ENCODE results near the gene GNAL. TPM values are rescaled to one million over a fixed set of nuclear protein-coding genes. Genes with fewer than 3 reads are reported as not detected.
"Not testable (repeated sequence)": the region's sequence is repeated elsewhere in the genome, so short reads cannot be mapped to it uniquely, and the experiment has no call there.

GNAL gene
- total RNA-seq (2021): 23.8 and 24.0 TPM in 2 replicates
- long read RNA-seq, transcript GNAL-203 (12 exons, 2,255 nt): major isoform, 25 of 63 reads
- long read RNA-seq, partial matches to known transcripts: 15 of 63 reads
- long read RNA-seq, other reads (novel, unspliced or antisense): 19 of 63 reads

- no peaks in the 10 kb centered on the region for H3K4me1 ChIP-seq (ENCODE audit: insufficient read depth, low read length)
- no peak within 1 kb of the TSS for H3K27ac ChIP-seq (ENCODE audit: insufficient read length, low read depth, low read length)
- peaks cover 3% of the 10 kb centered on the region for H3K23me2 ChIP-seq (ENCODE audit: insufficient read length, low read depth, low read length, poor library complexity, severe bottlenecking)
- H3K14ac ChIP-seq (ENCODE audit: insufficient read depth, low read length): peak within 1 kb of the TSS; percentile 76; the same call in 1 of the 2 replicates
- H3K56ac ChIP-seq (ENCODE audit: insufficient read length, low read depth, low read length): no peak within 1 kb of the TSS
- no peaks in the 10 kb centered on the region; the same call in 1 of the 2 replicates for H3K27me3 ChIP-seq (ENCODE audit: insufficient read depth, low read length)
- no peak within 1 kb of the TSS for H2AK5ac ChIP-seq (ENCODE audit: insufficient read length, low read length)
- H3K4me2 ChIP-seq (ENCODE audit: insufficient read depth, insufficient read length, low read length): peak within 1 kb of the TSS; percentile 82
- peak within 1 kb of the TSS in 1 of 3 experiments; percentile 46; a peak in 1 of 7 replicates for H3K27ac Mint-ChIP-seq
- H3K4me1 Mint-ChIP-seq: peaks cover 5 to 7% of the 10 kb centered on the region in 2 experiments; a peak in 3 of 4 replicates
- whole genome bisulfite sequencing (ENCODE audit: extremely low coverage, insufficient read length, low lambda C conversion rate): no CpG with 5 or more reads among the region's 77 CpGs
- H2BK120ac ChIP-seq (ENCODE audit: low read depth, low read length, poor library complexity, severe bottlenecking): no peak within 1 kb of the TSS
- no peaks in the 10 kb centered on the region for H3K9me3 Mint-ChIP-seq
- H3K79me2 ChIP-seq (ENCODE audit: insufficient read depth, low read length): no peaks in the 10 kb centered on the region
- no peak within 1 kb of the TSS for H3T11ph ChIP-seq (ENCODE audit: low read length)
- H4K20me1 ChIP-seq (ENCODE audit: control insufficient read depth, insufficient read depth, insufficient read length): no peaks in the 10 kb centered on the region
- H3K27me3 Mint-ChIP-seq (ENCODE audit: low read depth): peaks cover 25% of the 10 kb centered on the region
- peak within 1 kb of the TSS; percentile 66 for H3K18ac ChIP-seq (ENCODE audit: insufficient read length, low read depth, low read length)
- peak; percentile 88 for DNase-seq
- no peak within 1 kb of the TSS for H3K4ac ChIP-seq (ENCODE audit: low read depth, low read length)
- no peaks in the 10 kb centered on the region for H3K79me1 ChIP-seq (ENCODE audit: insufficient read depth, low read depth, low read length, poor library complexity, severe bottlenecking)
- H2BK20ac ChIP-seq (ENCODE audit: low read depth, low read length, poor library complexity, severe bottlenecking): no peak within 1 kb of the TSS
- H4K8ac ChIP-seq (replicated peaks; ENCODE audit: insufficient read length, low read depth, low read length): no peak within 1 kb of the TSS
- no peaks in the 10 kb centered on the region for H3K36me3 Mint-ChIP-seq (ENCODE audit: insufficient read depth in 1 of 3, low read depth in 3 of 3)
- H2AFZ ChIP-seq (ENCODE audit: low read length): peak within 1 kb of the TSS; percentile 32
- H3K4me3 Mint-ChIP-seq: peak within 1 kb of the TSS; percentile 76 to 92
- H3K23ac ChIP-seq (ENCODE audit: insufficient read length, low read depth, low read length): no peak within 1 kb of the TSS
- TF ChIP-seq, protein P1, sequence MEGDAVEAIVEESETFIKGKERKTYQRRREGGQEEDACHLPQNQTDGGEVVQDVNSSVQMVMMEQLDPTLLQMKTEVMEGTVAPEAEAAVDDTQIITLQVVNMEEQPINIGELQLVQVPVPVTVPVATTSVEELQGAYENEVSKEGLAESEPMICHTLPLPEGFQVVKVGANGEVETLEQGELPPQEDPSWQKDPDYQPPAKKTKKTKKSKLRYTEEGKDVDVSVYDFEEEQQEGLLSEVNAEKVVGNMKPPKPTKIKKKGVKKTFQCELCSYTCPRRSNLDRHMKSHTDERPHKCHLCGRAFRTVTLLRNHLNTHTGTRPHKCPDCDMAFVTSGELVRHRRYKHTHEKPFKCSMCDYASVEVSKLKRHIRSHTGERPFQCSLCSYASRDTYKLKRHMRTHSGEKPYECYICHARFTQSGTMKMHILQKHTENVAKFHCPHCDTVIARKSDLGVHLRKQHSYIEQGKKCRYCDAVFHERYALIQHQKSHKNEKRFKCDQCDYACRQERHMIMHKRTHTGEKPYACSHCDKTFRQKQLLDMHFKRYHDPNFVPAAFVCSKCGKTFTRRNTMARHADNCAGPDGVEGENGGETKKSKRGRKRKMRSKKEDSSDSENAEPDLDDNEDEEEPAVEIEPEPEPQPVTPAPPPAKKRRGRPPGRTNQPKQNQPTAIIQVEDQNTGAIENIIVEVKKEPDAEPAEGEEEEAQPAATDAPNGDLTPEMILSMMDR (conservative IDR thresholded peaks at IDR 0.05): no peak
- H4K5ac ChIP-seq (ENCODE audit: insufficient read length, low read depth, low read length): no peak within 1 kb of the TSS
- no peak within 1 kb of the TSS for H2BK12ac ChIP-seq (ENCODE audit: insufficient read length, low read depth, low read length)
- no peak within 1 kb of the TSS for H2BK5ac ChIP-seq (ENCODE audit: insufficient read length, low read length)
- no peaks in the 10 kb centered on the region for H3K9me3 ChIP-seq (ENCODE audit: control insufficient read depth, low read depth, low read length)
- no peak within 1 kb of the TSS for H2BK15ac ChIP-seq (ENCODE audit: low read depth, low read length)
- H3K9ac ChIP-seq (ENCODE audit: extremely low read depth, insufficient read length, low read length): no peak within 1 kb of the TSS
- no peak within 1 kb of the TSS for H4K91ac ChIP-seq (ENCODE audit: insufficient read length, low read depth, low read length)
Measured at GRCh38 chr18:11688972-11689668, at the start of gene GNAL. GNAL (plus strand) TSS chr18:11689264; CDS start chr18:11689564, 300 bp downstream.

- H4K91ac ChIP-seq (ENCODE audit: insufficient read length, low read depth, low read length); H3K4me2 ChIP-seq (ENCODE audit: insufficient read depth, insufficient read length, low read length); H2BK120ac ChIP-seq (ENCODE audit: low read depth, low read length, poor library complexity, severe bottlenecking); H3K27me3 ChIP-seq (ENCODE audit: insufficient read depth, low read length); H3K27ac ChIP-seq (ENCODE audit: insufficient read length, low read depth, low read length); H3K9me3 ChIP-seq (ENCODE audit: control insufficient read depth, low read depth, low read length); H3K4me1 ChIP-seq (ENCODE audit: insufficient read depth, low read length); H2BK15ac ChIP-seq (ENCODE audit: low read depth, low read length); H3K27ac Mint-ChIP-seq; H3K56ac ChIP-seq (ENCODE audit: insufficient read length, low read depth, low read length); H2BK12ac ChIP-seq (ENCODE audit: insufficient read length, low read depth, low read length); H3K4me1 Mint-ChIP-seq; H3T11ph ChIP-seq (ENCODE audit: low read length); H3K23me2 ChIP-seq (ENCODE audit: insufficient read length, low read depth, low read length, poor library complexity, severe bottlenecking); H3K36me3 Mint-ChIP-seq (ENCODE audit: insufficient read depth in 1 of 3, low read depth in 3 of 3); H4K8ac ChIP-seq (replicated peaks; ENCODE audit: insufficient read length, low read depth, low read length); H2BK20ac ChIP-seq (ENCODE audit: low read depth, low read length, poor library complexity, severe bottlenecking); H3K79me1 ChIP-seq (ENCODE audit: insufficient read depth, low read depth, low read length, poor library complexity, severe bottlenecking); H3K14ac ChIP-seq (ENCODE audit: insufficient read depth, low read length); H2AK5ac ChIP-seq (ENCODE audit: insufficient read length, low read length); H3K18ac ChIP-seq (ENCODE audit: insufficient read length, low read depth, low read length); H4K20me1 ChIP-seq (ENCODE audit: control insufficient read depth, insufficient read depth, insufficient read length); H3K4me3 Mint-ChIP-seq; H3K9ac ChIP-seq (ENCODE audit: extremely low read depth, insufficient read length, low read length); H4K5ac ChIP-seq (ENCODE audit: insufficient read length, low read depth, low read length); H2AFZ ChIP-seq (ENCODE audit: low read length); H3K79me2 ChIP-seq (ENCODE audit: insufficient read depth, low read length); H3K4ac ChIP-seq (ENCODE audit: low read depth, low read length); H3K27me3 Mint-ChIP-seq (ENCODE audit: low read depth); H2BK5ac ChIP-seq (ENCODE audit: insufficient read length, low read length); H3K23ac ChIP-seq (ENCODE audit: insufficient read length, low read depth, low read length): not testable (repeated sequence)
- DNase-seq: peak; percentile 7
- WGBS (ENCODE audit: extremely low coverage, insufficient read length, low lambda C conversion rate): no CpG with 5 or more reads among the region's 23 CpGs
- H3K9me3 Mint-ChIP-seq: peaks cover 17 to 22% of the 10 kb centered on the region in 2 experiments
Measured at GRCh38 chr18:11647310-11647709, 41.8 kb upstream of the GNAL start.
